SK-N-SH (cell line): Measurements from ENCODE around the gene OR14I1. TPM values are rescaled to one million over a fixed set of nuclear protein-coding genes. Genes with fewer than 3 reads are reported as not detected.

ENCODE experiments used
- CTCF ChIA-PET: fragments of 300-600, 350-600 bp; formaldehyde crosslinking; extraction: SDS; loops from one replicate; lab custom pipeline; 2021; lab: Yijun Ruan, JAX
- POLR2A ChIA-PET: fragments of 350-600 bp; sonication (Branson Sonifier 250); formaldehyde crosslinking; extraction: SDS; loops from one replicate; lab custom pipeline; 2020; ENCODE audit warnings: antibody characterized with exemption, inconsistent platforms; lab: Yijun Ruan, JAX
- DNase-seq: peaks from one replicate; pipeline ENCODE4 v3.0.0; 2012
- H2AFZ ChIP-seq: fragments of 200-600 bp; sonication (generic); 2 replicates; pipeline ENCODE4 v1.8.1; 2016; ENCODE audit warnings: antibody characterized with exemption, mild to moderate bottlenecking, low read depth
- H3F3A ChIP-seq: fragments of 200-600 bp; sonication (generic); replicated peaks from 2 replicates; pipeline ENCODE3; 2016; ENCODE audit warnings: antibody characterized with exemption, mild to moderate bottlenecking; ENCODE audit not compliant: insufficient read depth
- H3K27ac ChIP-seq, 2 experiments: fragments of 200-500 bp in 1 of 2; fragments of 200-600 bp in 1 of 2; sonication (Bioruptor generic) in 1 of 2; sonication (generic), shearing (Covaris generic) in 1 of 2; 2 replicates each; pipeline versions ENCODE4 v1.5.1 to v1.6.1; 2014 to 2016; ENCODE audit warnings: low read depth in 2 of 2, inconsistent platforms in 1 of 2, low read length in 1 of 2, mild to moderate bottlenecking in 1 of 2, mixed read lengths in 1 of 2
- H3K27me3 ChIP-seq: fragments of 200-600 bp; sonication (generic), shearing (Covaris generic); 2 replicates; pipeline ENCODE4 v1.6.1; 2016; ENCODE audit warnings: mixed run types; ENCODE audit not compliant: insufficient read depth
- H3K36me3 ChIP-seq, 2 experiments: fragments of 200-500 bp in 1 of 2; fragments of 200-600 bp in 1 of 2; sonication (Bioruptor generic) in 1 of 2; sonication (generic) in 1 of 2; replicated peaks in 1 of 2; 2 replicates each; pipeline versions ENCODE3 to v1.5.1; 2014 to 2016; ENCODE audit warnings: low read length in 1 of 2, mild to moderate bottlenecking in 1 of 2; ENCODE audit not compliant: insufficient read depth in 2 of 2, control insufficient read depth in 1 of 2
- H3K4me1 ChIP-seq, 2 experiments: fragments of 200-500 bp in 1 of 2; fragments of 200-600 bp in 1 of 2; sonication (Bioruptor generic) in 1 of 2; sonication (generic), shearing (Covaris generic) in 1 of 2; 2 replicates each; pipeline versions ENCODE4 v1.5.1 to v1.6.1; 2014 to 2016; ENCODE audit warnings: low read depth in 1 of 2, low read length in 1 of 2, mixed run types in 1 of 2; ENCODE audit not compliant: insufficient read depth in 2 of 2, control insufficient read depth in 1 of 2
- H3K4me2 ChIP-seq: fragments of 200-600 bp; sonication (generic), shearing (Covaris generic); 2 replicates; pipeline ENCODE4 v1.6.1; 2017; ENCODE audit warnings: mixed run types
- H3K4me3 ChIP-seq, 2 experiments: fragments of 200-500 bp in 1 of 2; fragments of 200-600 bp in 1 of 2; sonication (Bioruptor generic) in 1 of 2; sonication (generic), shearing (Covaris generic) in 1 of 2; 2 replicates each; pipeline versions ENCODE4 v1.5.1 to v1.8.1; 2014 to 2016; ENCODE audit warnings: low read depth in 2 of 2, inconsistent platforms in 1 of 2, low read length in 1 of 2, mild to moderate bottlenecking in 1 of 2, mixed read lengths in 1 of 2, moderate library complexity in 1 of 2
- H3K79me2 ChIP-seq: fragments of 200-600 bp; sonication (generic); 2 replicates; pipeline ENCODE4 v1.8.1; 2017; ENCODE audit warnings: mild to moderate bottlenecking; ENCODE audit not compliant: insufficient read depth
- H3K9ac ChIP-seq: fragments of 200-600 bp; sonication (generic); 2 replicates; pipeline ENCODE4 v1.6.1; 2017; ENCODE audit warnings: mixed run types
- H3K9me2 ChIP-seq: fragments of 200-600 bp; sonication (generic); 2 replicates; pipeline ENCODE4 v1.6.1; 2017; ENCODE audit warnings: mixed run types
- H3K9me3 ChIP-seq: fragments of 200-600 bp; sonication (generic); 2 replicates; pipeline ENCODE4 v1.6.1; 2017; ENCODE audit warnings: mixed run types, mild to moderate bottlenecking, moderate library complexity
- H4K20me1 ChIP-seq: fragments of 200-600 bp; sonication (generic); 2 replicates; pipeline ENCODE4 v1.6.1; 2017; ENCODE audit warnings: mild to moderate bottlenecking, mixed run types; ENCODE audit not compliant: insufficient read depth
- EP300 ChIP-seq, 2 experiments: IDR thresholded peaks; 2 replicates each; pipeline versions ENCODE4 v1.4.0 to v1.6.1; 2012; ENCODE audit warnings: borderline replicate concordance in 1 of 2, low read depth in 1 of 2, low read length in 1 of 2
- FOXJ3 ChIP-seq: sonication (generic); formaldehyde crosslinking; IDR thresholded peaks from 2 replicates; pipeline ENCODE4 v1.5.1; 2020; ENCODE audit warnings: mild to moderate bottlenecking, missing genetic modification reagents
- FOXM1 ChIP-seq: IDR thresholded peaks from 2 replicates; pipeline ENCODE4 v1.4.0; 2012; ENCODE audit warnings: low read depth, mild to moderate bottlenecking
- GABPA ChIP-seq: IDR thresholded peaks from 2 replicates; pipeline ENCODE4 v1.4.0; 2012; ENCODE audit warnings: low read depth, mild to moderate bottlenecking
- IRF3 ChIP-seq: fragments of 150-350 bp; IDR thresholded peaks from 2 replicates; pipeline ENCODE4 v1.6.1; 2016; ENCODE audit warnings: mild to moderate bottlenecking, low read depth, low read length
- JUND ChIP-seq: IDR thresholded peaks from 2 replicates; pipeline ENCODE4 v1.4.0; 2012
- MAX ChIP-seq: IDR thresholded peaks from 2 replicates; pipeline ENCODE4 v1.4.0; 2012; ENCODE audit warnings: low read depth
- MEF2A ChIP-seq: IDR thresholded peaks from 2 replicates; pipeline ENCODE4 v1.4.0; 2012; ENCODE audit warnings: low read depth, borderline replicate concordance
- MXI1 ChIP-seq: IDR thresholded peaks from 2 replicates; pipeline ENCODE4 v1.6.1; 2012; ENCODE audit warnings: mild to moderate bottlenecking, low read depth, low read length, improper control_type of control experiment
- POLR2AphosphoS5 ChIP-seq: IDR thresholded peaks from 2 replicates; pipeline ENCODE4 v1.6.1; 2012; ENCODE audit warnings: low read depth, low read length
- RAD21 ChIP-seq: IDR thresholded peaks from 2 replicates; pipeline ENCODE4 v1.6.1; 2012; ENCODE audit warnings: mild to moderate bottlenecking, low read length
- RCOR1 ChIP-seq: fragments of 150-350 bp; IDR thresholded peaks from 2 replicates; pipeline ENCODE4 v1.6.1; 2017; ENCODE audit warnings: antibody characterized with exemption, low read length
- REST ChIP-seq: IDR thresholded peaks from 2 replicates; pipeline ENCODE4 v1.6.1; 2012; ENCODE audit warnings: mild to moderate bottlenecking, low read depth, low read length, moderate library complexity
- RFX5 ChIP-seq: IDR thresholded peaks from 2 replicates; pipeline ENCODE4 v1.6.1; 2012; ENCODE audit warnings: mild to moderate bottlenecking, improper control_type of control experiment, low read length
- RXRA ChIP-seq: IDR thresholded peaks from 2 replicates; pipeline ENCODE4 v1.4.0; 2012; ENCODE audit warnings: low read depth, mild to moderate bottlenecking, borderline replicate concordance
- SIN3A ChIP-seq: IDR thresholded peaks from 2 replicates; pipeline ENCODE4 v1.6.1; 2012; ENCODE audit warnings: low read depth, mild to moderate bottlenecking, low read length, moderate library complexity, borderline replicate concordance
- TAF1 ChIP-seq: IDR thresholded peaks from 2 replicates; pipeline ENCODE4 v1.6.1; 2012; ENCODE audit warnings: low read depth, mild to moderate bottlenecking, low read length, moderate library complexity, borderline replicate concordance
- TCF12 ChIP-seq: IDR thresholded peaks from 2 replicates; pipeline ENCODE4 v1.4.0; 2012
- USF1 ChIP-seq: IDR thresholded peaks from 2 replicates; pipeline ENCODE4 v1.4.0; 2012; ENCODE audit warnings: low read depth, borderline replicate concordance
- YY1 ChIP-seq: IDR thresholded peaks from 2 replicates; pipeline ENCODE4 v1.4.0; 2012; ENCODE audit warnings: low read depth, mild to moderate bottlenecking
- ZBTB33 ChIP-seq: IDR thresholded peaks from 2 replicates; pipeline ENCODE4 v1.4.0; 2012; ENCODE audit warnings: low read depth, borderline replicate concordance
- WGBS: methylation state at CpG from one replicate; pipeline ENCODE4 v1.1.6; 2017; ENCODE audit warnings: low lambda C conversion rate; 5-methylcytosine and 5-hydroxymethylcytosine counted together
- polyA plus RNA-seq, 3 experiments: library from polyadenylated mRNA; depleted of rRNA; stranded (reverse); fragments of >200 nt; gene quantifications; 2 replicates each; pipeline ENCODE4 v1.2.3, GENCODE V29; 2012

Gene OR14I1
- polyA plus RNA-seq, 1 of the 3 experiments (the other 2 are of a cell fraction), result not detected

GRCh38 chr1:248736977-248737376 is 34.4 kb upstream of the OR14I1 start (continued):
- TF ChIP-seq REST (no peak), RAD21 (no peak), RFX5 (no peak), MAX (no peak), IRF3 (no peak)
- TF ChIP-seq, all 33 proteins: peak for 0

- POLR2A ChIA-PET, result no interaction called here
- Histone ChIP-seq H3F3A (no peaks in the 10 kb centered on the region), H3K9me3 (no peaks in the 10 kb centered on the region), H3K4me2 (no peak overlapping the region), H3K4me1 (no peaks in the 10 kb centered on the region), H4K20me1 (no peaks in the 10 kb centered on the region), H3K36me3 (no peaks in the 10 kb centered on the region), H3K4me3 (no peak overlapping the region), H3K9me2 (no peaks in the 10 kb centered on the region), H3K27ac (no peak overlapping the region), H2AFZ (no peak overlapping the region), H3K79me2 (no peaks in the 10 kb centered on the region), H3K27me3 (peaks cover 26% of the 10 kb centered on the region; the same call in 1 of the 2 replicates), H3K9ac (no peak overlapping the region)
- WGBS, result 4% methylated on average over 5 of the region's 5 CpGs
- CTCF ChIA-PET, result no interaction called here
- no peak for DNase-seq
- TF ChIP-seq RCOR1, result no peak
- no peak for TF ChIP-seq RXRA
- TF ChIP-seq TAF1, result no peak
- no peak for TF ChIP-seq JUND
- TF ChIP-seq USF1, result no peak
- no peak for TF ChIP-seq GABPA
- no peak for TF ChIP-seq MXI1
- TF ChIP-seq RFX5, result no peak
- TF ChIP-seq YY1, result no peak
- no peak for TF ChIP-seq FOXJ3 (CRISPR knock-in tag)
- TF ChIP-seq ZBTB33, result no peak
- TF ChIP-seq REST, result no peak
- no peak for TF ChIP-seq MAX
- no peak for TF ChIP-seq FOXM1
- TF ChIP-seq SIN3A, result no peak
- no peak for TF ChIP-seq TCF12
- TF ChIP-seq EP300 (IDR thresholded peaks at IDR 0.05; ENCODE audit: borderline replicate concordance in 1 of 2, low read depth in 1 of 2, low read length in 1 of 2), result no peak
- TF ChIP-seq POLR2AphosphoS5, result no peak
- TF ChIP-seq MEF2A, result no peak
These were observed 31.0 kb upstream of the OR14I1 start for GRCh38 chr1:248733566-248733965.
